WERI-Rb-1 (cell line): ENCODE measurements around the gene GNA14.
"Not testable (repeated sequence)": the region's sequence is repeated elsewhere in the genome, so short reads cannot be mapped to it uniquely, and the experiment has no call there.

ENCODE experiments used
- DNase-seq: peaks from one replicate; pipeline ENCODE4 v3.0.0-alpha.2; 2020
- H3K27ac ChIP-seq: fragments of 250-450 bp; sonication (Bioruptor Pico); 2 replicates; pipeline ENCODE4 v1.5.1; 2020; ENCODE audit warnings: mild to moderate bottlenecking, moderate library complexity
- H3K27me3 ChIP-seq: fragments of 250-450 bp; sonication (Bioruptor Pico); 2 replicates; pipeline ENCODE4 v1.5.1; 2021; ENCODE audit warnings: mild to moderate bottlenecking, low read depth, moderate library complexity; ENCODE audit not compliant: insufficient read depth, severe bottlenecking
- H3K36me3 ChIP-seq: fragments of 250-450 bp; sonication (Bioruptor Pico); 2 replicates; pipeline ENCODE4 v1.5.1; 2020; ENCODE audit warnings: mild to moderate bottlenecking, moderate library complexity
- H3K4me3 ChIP-seq: 2 replicates; pipeline ENCODE4 v1.5.1; 2011; ENCODE audit warnings: low read depth, mild to moderate bottlenecking, control low read depth, low read length
- H3K9me3 ChIP-seq: fragments of 250-450 bp; sonication (Bioruptor Pico); 2 replicates; pipeline ENCODE4 v1.5.1; 2021; ENCODE audit warnings: mild to moderate bottlenecking, moderate library complexity; ENCODE audit not compliant: severe bottlenecking
- TF ChIP-seq, protein P1 (sequence below): IDR thresholded peaks from 2 replicates; pipeline ENCODE4 v1.5.1; 2011; ENCODE audit warnings: low read depth, mild to moderate bottlenecking, control low read depth, inconsistent platforms, low read length

GNA14 gene

DNA sequence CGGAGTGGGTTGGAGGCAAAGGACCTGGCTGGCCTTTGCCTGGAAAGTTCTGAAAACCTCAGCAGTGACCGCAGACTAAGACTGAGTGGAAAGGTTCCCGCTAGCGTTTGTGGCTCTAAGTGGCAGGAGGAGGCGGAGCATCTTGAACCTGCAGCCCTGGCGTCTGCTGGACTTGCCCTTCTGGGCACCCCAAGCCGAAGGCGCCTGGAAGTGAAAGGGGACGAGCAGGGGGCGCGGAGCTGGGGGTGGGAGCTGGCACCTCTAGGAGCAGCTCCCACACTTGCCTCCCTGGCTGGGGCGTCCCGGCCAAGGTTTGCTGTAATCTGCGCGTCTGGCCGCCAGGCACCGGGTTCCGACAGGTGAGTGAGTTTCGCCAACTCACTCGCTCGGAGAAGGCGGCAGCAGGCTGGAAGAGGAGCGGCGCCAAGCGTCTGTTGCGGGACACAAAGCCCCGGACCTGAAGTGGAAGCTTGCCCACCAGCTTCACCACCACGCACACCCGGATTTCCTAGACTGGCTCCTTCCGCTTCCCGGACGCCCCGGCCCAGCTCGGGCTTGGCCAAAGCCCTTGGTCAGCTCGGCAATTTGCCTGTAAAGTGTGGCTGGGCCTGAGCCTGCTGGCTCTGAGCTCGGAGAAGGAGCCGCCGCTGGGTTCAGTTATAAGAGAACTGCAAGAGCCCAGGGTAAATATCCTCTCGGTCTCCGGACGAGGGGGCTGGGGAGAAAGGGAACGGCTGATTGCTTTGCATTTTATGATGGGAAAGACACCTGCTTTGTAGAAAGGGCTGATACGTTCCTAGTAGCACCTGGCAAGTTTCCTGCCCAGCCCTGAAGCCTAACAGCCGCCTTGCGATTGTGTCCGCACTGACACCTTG lies at the start of gene GNA14:
Gene GNA14, minus strand, starts transcription at position 89 of the 875 bp plus-strand sequence. CDS start 529 bp downstream, outside the sequence.
- peak; percentile 19 for DNase-seq
- peak within 1 kb of the TSS; percentile 35 for H3K4me3 ChIP-seq
- no peaks in the 10 kb centered on the region for H3K36me3 ChIP-seq
- H3K27me3 ChIP-seq: peaks cover 35% of the 10 kb centered on the region
- TF ChIP-seq, protein P1, sequence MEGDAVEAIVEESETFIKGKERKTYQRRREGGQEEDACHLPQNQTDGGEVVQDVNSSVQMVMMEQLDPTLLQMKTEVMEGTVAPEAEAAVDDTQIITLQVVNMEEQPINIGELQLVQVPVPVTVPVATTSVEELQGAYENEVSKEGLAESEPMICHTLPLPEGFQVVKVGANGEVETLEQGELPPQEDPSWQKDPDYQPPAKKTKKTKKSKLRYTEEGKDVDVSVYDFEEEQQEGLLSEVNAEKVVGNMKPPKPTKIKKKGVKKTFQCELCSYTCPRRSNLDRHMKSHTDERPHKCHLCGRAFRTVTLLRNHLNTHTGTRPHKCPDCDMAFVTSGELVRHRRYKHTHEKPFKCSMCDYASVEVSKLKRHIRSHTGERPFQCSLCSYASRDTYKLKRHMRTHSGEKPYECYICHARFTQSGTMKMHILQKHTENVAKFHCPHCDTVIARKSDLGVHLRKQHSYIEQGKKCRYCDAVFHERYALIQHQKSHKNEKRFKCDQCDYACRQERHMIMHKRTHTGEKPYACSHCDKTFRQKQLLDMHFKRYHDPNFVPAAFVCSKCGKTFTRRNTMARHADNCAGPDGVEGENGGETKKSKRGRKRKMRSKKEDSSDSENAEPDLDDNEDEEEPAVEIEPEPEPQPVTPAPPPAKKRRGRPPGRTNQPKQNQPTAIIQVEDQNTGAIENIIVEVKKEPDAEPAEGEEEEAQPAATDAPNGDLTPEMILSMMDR: no peak
- no peaks in the 10 kb centered on the region for H3K9me3 ChIP-seq
- H3K27ac ChIP-seq: no peak within 1 kb of the TSS

DNA sequence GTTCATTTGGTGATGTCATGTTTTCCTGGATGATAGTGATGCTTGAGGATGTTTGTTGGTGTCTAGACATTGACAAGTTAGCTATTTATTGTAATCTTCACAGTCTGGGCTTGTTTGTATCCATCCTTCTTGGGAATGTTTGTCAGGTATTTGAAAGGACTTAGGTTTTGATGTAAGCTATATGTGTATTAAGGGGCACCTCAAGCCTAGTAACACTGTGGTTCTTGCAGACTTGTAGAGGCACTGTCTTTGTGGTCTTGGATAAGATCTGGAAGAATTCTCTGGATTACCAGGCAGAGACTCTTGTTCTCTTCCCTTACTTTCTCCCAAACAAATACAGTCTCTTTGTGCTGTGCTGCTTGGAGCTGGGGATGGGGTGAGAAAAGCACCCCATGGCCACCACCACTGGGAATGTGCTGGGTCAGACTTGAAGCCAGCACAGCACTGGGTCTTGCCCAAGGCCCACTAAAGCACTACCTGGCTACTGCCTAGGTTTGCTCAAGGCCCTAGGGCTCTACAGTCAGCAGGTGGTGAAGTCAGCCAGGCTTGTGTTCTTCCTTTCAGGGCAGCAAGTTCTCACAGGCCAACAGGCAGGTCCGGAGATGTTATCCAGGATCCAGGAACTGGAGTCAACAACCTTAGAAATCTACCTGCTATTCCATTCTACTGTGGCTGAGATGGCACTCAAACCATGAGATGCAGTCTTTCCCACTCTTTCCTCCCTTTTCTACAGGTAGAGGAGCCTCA lies 49.3 kb upstream of the GNA14 start:
- Histone ChIP-seq H3K27ac (no peak overlapping the region), H3K9me3 (no peaks in the 10 kb centered on the region), H3K36me3 (no peaks in the 10 kb centered on the region), H3K4me3 (no peak overlapping the region), H3K27me3 (no peaks in the 10 kb centered on the region)
- TF ChIP-seq, protein P1: no peak
- DNase-seq: no peak

DNA sequence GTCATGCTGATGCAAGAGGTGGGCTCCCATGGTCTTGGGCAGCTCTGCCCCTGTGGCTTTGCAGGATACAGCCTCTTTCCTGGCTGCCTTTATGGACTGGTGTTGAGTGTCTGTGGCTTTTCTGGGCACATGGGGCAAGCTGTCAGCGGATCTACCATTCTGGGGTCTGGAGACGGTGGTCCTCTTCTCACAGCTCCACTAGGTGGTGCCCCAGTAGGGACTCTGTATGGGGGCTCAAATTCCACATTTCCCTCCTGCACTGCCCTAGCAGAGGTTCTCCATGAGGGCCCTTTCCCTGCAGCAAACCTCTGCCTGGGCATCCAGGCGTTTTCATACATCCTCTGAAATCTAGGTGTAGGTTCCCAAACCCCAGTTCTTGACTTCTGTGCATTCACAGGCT lies 42.6 kb upstream of the GNA14 start:
- DNase-seq, H3K27ac ChIP-seq, H3K27me3 ChIP-seq, H3K36me3 ChIP-seq, H3K4me3 ChIP-seq, H3K9me3 ChIP-seq: not testable (repeated sequence)

DNA sequence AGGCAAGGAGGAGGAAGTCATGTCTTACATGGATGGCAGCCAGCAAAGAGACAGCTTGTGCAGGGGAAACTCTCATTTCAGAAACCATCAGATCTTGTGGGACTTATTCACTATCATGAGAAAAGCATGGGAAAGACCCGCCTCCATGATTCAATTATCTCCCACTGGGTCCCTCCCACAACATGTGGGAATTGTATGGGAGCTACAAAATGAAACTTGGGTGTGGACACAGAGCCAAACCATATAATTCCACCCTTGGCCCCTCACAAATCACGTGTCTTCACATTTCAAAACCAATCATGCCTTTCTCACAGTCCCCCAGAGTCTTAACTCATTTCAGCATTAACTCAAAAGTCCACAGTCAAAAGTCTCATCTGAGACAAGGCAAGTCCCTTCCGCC lies 42.0 kb upstream of the GNA14 start:
- H3K4me3 ChIP-seq, H3K27me3 ChIP-seq, H3K27ac ChIP-seq, H3K36me3 ChIP-seq, DNase-seq, H3K9me3 ChIP-seq: not testable (repeated sequence)

DNA sequence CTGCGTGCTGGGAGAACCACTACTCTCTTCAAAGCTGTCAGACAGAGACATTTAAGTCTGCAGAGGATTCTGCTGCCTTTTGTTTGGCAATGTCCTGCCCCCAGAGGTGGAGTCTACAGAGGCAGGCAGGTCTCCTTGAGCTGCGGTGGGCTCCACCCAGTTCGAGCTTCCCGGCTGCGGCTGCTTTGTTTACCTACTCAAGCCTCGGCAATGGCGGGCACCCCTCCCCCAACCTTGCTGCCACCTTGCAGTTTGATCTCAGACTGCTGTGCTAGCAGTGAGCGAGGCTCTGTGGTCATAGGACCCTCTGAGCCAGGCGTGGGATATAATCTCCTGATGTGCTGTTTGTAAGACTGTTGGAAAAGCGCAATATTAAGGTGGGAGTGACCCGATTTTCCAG lies 39.6 kb upstream of the GNA14 start:
- H3K27me3 ChIP-seq, DNase-seq, H3K27ac ChIP-seq, H3K36me3 ChIP-seq, H3K4me3 ChIP-seq, H3K9me3 ChIP-seq: not testable (repeated sequence)

DNA sequence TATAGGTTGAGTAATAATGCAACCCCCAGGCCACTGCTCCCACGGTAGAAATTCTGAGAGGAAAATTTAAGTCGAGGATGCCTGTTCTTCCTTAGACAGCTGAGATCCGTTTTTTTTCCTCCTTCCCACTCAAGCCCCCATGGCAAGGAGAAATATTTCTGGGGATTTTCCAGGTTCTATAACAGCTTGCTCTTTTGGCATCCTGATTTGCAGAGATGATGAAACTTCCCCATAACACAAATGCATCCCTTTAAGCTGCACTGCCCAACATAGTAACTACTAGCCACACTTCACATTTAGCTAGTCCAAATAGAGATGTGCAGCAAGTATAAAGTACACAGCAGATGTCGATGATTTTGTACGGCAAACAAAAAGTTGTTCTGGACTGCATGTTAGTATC lies 32.5 kb upstream of the GNA14 start:
- DNase-seq: no peak
- no peaks in the 10 kb centered on the region for H3K27me3 ChIP-seq
- H3K4me3 ChIP-seq: no peak overlapping the region
- H3K36me3 ChIP-seq: no peaks in the 10 kb centered on the region
- no peaks in the 10 kb centered on the region for H3K9me3 ChIP-seq
- TF ChIP-seq, protein P1: no peak
- no peak overlapping the region for H3K27ac ChIP-seq

DNA sequence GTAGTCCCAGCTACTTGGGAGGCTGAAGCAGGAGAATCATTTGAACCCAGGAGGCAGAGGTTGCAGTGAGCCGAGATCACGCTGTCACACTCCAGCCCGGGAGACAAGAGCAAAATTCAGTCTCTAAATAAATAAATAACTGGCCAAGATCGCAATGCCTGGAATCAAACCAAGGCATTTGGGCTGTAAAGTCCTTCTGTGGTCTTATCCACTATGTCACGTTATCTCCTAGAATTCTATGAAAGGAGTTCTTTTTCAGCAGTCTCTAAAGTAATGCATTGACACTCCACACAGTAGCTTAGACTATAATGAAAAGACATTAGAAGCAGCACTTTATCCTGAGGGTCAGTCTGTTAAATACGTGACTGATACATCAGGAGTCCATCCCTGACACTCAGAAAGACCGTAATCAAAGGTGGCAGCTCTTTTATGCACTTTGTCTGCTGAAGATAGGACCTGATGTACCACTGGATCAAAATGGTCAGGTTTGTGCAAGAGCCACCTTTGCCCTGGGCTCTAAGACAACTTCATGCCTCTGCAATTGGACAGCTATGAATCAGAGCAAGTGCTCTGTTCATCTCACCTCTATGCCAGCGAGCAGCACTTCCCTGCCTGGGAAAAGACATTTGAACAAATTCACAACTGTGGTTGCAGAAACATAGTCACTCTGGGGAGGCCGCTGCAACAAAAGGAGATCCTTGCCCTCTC lies 31.7 kb upstream of the GNA14 start:
- TF ChIP-seq, protein P1: no peak
- Histone ChIP-seq H3K36me3 (no peaks in the 10 kb centered on the region), H3K27ac (no peak overlapping the region), H3K9me3 (no peaks in the 10 kb centered on the region), H3K4me3 (no peak overlapping the region), H3K27me3 (no peaks in the 10 kb centered on the region)
- DNase-seq: no peak
